HG03469 (cell line): ENCODE data around the gene FAM83G.
"Not testable (repeated sequence)": the region's sequence is repeated elsewhere in the genome, so short reads cannot be mapped to it uniquely, and the experiment has no call there.

Experiments used
- ATAC-seq: cut with Tn5 transposase; IDR thresholded peaks from one replicate; pipeline ENCODE4 v1.9.1; 2021; ENCODE audit warnings: mild to moderate bottlenecking, moderate library complexity, moderate number of reproducible peaks; ENCODE audit not compliant: unreplicated experiment

The FAM83G gene

DNA sequence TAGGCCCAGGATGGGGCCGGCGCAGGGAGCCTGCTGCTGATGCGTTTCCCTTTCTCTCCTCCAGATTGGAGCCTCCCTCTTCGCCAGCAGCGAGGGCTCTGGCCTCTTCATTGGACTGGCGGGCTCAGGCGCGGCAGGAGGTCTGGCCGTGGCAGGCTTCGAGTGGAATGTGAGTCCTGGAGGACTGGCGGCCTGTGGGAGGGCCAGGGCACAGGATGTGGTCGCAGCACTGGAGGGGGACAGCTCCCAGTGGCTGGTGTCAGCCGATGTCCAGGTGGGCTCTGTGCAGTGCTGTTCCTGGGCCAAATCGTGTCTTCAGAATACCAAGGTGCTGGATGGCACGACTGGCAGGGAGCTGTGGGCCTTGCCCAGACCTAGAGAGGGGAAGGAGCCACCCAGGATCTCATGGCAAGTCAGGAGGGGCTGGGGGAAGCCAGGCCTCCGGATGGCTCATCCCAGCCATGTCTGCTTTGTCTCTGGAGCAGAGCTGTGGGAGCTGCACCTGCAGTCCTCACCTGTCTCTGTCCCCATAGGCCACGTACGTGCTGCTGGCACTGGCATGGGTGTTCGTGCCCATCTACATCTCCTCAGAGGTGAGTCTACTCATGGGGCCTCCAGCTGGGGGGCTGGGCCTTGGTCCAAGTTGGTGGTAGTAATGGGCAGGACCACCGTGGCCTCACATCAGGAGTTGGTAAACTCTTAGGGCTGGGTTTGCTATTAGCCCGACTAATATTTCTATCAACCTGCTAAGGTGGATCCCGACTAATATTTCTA, 45.3 kb downstream of the FAM83G start:
- ATAC-seq, result no peak

DNA sequence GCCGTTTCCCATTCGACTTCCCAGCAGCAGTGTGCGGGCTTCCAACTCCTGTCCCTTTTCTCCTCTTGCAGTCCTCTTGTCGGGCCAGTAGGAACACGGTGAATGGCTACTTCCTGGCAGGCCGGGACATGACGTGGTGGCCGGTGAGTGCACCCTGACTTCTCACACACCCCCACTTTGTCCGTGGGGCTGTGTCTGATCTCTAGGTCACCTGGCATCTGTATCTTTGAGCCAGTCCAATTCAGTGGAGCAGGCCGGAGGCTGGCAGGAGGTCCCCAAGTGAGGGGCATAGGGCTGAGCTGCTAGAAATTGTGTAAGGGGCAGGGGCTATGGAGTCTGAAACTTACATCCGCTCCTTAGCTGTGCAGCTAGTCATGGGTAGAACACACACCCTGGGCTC, 46.0 kb downstream of the FAM83G start:
- no peak for ATAC-seq

DNA sequence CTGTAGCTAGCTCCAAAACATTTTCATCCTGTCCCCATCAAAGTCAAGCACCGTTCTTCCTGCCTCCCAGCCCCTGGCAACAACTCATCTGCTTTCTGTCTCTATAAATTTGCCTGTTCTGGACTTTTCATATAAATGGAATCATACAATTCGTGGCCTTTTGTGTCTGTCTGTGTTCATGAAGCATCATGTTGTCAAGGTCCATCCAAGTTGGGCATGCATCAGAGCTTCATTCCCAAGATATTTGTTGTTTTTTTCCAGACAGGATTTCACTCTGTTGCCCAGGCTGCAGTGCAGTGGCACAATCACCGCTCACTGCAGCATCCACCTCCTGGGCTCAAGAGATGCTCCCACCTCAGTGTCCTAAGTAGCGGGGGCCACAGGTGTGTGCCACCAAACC, 46.7 kb downstream of the FAM83G start:
- ATAC-seq, result no peak

DNA sequence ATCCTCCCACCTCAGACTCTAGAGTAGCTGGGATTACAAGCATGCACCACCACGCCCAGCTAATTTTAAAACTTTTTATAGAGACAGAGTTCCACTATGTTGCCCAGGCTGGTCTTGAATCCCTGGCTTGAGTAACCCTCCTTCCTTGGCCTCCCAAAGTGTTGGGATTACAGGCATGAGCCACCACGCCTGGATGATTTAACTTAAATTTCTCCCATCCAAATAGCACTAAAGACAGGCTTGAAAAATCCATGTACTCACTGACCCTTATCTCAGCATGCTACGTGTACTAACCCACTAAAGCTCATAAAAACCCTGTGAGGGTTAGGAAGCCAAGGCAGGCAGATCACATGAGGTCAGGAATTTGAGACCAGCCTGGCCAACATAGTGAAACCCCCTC, 48.0 kb downstream of the FAM83G start:
- no peak for ATAC-seq

DNA sequence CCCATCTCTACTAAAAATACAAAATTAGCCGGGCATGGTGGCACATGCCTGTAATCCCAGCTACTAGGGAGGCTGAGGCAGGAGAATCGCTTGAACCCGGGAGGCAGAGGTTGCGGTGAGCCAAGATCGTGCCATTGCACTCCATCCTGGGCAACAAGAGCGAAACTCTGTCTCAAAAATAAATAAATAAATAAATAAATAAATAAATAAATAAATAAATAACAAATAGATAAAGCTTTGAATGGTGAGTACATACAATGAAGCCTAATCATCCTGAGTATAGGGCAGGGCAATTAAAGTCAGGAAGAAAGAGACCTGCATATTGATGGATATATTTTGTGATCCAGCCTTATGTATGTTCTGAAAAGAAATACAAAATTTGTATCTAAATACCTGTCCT, 48.5 kb downstream of the FAM83G start:
- not testable (repeated sequence) for ATAC-seq

DNA sequence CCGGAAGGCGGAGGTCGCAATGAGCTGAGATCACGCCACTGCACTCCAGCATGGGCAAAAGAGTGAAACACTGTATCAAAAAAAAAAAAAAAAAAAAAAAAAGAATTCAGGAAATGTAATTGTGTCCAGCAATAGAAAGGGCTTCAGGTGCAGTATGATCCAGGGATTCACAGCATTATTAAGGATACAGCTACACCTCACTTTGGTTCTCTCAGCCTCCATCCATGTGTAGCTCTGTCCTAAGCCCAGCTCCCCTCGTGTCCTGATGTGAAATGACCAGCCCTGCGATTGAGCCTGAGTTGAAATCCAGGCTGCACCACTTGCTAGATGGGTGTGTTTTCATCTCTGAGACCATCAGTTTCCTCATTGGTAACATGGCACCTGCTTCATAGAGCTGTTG, 49.6 kb downstream of the FAM83G start:
- ATAC-seq, result no peak

DNA sequence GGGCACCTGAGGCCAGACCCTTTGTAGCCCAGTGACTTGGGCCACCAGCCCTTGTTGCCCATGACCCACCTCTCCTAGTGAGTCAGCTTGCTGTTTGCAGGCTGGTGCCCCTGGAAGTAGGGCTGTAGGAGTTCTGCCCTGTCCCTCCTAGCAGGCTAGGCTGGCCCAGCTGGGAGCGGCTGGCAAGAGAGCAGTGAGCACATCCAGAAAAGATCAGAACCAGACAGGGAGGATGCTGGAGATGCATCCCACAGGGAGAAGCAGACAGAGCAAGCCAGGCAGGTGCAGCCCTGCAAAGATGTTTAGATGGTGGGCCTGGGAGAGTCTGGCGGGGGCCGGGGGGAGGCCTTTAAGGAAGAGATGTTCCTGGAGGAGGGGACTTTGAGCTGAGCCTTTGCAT, 50.2 kb downstream of the FAM83G start:
- no peak for ATAC-seq

DNA sequence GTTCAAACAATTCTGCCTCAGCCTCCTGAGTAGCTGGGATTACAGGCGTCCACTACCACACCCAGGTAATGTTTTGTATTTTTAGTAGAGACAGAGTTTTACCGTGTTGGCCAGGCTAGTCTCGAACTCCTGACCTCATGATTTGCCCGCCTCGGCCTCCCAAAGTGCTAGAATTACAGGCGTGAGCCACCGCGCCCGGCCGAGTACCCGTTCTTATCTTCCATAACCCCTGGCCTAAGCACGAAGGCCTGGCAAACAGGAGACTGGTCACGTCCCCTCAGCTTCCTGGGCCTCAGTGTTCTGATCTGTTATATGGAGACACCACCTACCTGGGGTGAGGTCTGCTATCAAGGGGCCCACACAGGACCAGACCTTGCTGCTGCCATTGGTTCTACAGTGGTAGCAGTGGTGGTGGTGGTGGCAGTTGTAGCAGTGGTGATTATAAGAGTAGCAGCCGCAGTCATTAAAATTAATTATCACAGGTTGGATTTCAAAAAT, 51.3 kb downstream of the FAM83G start:
- no peak for ATAC-seq

DNA sequence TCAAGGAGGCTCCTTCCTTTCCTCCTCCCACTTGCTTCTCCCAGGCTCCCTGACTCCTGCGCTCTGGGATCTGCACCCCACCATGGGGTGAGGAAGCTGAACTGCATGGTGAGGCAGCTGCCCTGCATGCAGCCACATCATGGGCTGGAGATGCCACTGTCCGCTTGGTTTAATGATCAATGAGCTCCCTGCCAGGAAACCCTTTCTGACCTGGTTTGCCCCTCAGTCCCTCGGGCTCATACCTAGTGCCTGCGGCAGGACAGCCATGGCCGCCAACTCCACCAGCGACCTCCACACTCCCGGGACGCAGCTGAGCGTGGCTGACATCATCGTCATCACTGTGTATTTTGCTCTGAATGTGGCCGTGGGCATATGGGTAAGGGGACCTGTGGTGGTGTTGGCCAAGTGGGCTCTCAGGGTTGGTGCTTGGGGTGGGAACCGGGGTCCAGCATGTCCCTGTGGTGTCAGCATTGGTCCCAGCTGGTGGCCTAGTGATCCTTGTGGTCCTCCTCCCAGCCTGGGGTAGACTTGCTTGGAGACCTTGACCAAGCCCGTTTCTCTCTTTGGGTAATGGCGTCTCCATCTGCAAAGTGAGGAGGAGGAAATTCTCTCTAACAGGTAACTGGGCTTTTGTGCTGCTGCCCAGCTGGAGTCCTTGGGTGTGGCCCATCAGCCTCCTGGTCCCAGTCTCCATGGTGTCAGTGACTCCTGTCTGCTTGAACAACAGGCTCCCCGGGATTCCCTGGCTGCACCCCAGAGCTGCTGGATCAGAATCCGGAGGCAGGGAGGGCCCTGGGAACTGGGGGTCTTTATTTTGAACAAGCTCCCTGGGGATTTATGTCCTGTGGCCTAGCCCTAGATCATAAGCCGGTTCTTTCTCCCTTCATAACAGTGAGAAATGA, 52.4 kb downstream of the FAM83G start, which contains the start of gene SLC5A10:
SLC5A10 (plus strand) TSS at position 225 of the 902 bp plus-strand sequence; CDS start at position 266, 41 bp downstream.
- no peak for ATAC-seq

DNA sequence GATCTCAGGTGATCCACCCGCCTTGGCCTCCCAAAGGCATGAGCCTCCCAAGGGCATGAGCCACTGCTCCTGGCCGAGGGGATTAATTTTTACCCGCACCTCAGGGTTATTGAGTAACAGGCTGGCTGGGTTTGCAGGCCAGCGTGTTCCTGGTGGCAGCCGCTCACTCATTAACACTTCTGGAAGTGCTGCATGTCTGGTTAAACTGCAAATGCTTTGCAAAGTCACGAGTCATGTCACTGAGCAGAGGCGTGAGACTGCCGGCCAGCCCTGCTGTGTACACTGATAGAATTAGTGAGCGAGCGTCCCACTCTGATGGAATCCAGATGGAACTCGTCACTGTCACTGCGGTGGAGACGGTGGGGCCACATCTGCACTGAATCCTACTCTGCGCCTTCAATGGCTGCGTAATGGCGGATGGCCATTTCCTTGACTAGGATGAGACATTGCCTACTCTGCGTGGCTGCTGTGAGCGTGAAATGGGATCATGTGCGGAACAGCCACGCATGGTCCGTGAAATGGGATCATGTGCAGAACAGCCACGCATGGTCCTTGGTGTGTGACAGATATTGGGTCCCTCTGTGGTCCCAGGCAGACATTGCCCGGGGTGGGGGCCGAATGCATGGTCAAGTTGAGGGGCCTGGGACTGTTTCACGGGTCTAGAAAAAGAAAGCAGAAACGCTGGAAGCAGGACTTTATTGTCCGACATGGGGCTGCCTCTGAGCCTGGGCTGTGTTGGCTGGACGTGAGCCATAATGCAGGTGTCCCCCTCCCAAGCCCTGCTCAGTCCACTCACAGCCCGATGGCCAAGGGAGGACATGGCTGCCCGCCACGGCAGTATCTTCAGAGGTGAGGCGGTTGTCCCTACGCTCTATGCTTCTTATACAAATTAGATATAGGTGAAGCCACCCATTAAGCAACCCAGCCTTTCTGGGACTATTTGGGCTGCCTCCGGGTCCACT, 53.3 kb downstream of the FAM83G start:
- ATAC-seq, result no peak

DNA sequence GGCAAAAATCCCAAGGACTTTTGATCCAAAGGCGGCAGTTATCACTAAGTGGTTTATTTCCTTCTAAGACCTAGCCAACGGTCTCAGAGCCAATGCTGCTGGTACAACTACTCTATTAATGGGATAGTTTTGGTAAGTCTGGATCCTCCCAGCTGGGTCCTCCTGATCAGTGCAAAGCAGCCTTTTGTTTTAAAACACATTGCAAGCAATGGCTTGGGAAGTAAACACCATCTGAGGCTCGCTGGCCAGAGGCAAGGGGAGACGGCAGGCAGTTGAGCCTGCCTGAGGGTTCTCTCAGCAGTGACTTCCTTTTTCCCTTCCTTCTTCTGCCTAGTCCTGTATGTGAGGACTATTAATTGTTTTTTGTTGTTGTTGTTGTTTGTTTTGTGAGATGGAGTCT, 54.2 kb downstream of the FAM83G start:
- ATAC-seq, result no peak

DNA sequence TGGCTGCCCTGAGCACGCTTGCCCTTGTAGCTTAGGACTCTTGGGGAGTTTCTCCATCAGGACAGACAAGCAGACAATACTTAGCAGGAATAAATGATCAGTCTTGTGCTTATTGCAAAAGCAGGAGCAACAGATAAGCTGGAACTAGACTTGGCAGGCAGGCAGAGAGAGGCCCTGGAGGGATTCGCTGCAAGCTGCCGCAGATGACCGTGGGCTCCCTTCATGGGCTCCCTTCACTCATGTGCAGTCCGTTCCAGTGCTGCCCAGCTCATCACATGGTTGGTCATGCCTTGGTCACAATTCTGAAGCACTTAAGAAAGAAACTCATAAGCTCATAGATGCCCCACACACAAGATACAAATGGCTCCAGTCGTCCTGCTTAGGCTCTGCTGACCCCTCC, 55.0 kb downstream of the FAM83G start:
- ATAC-seq, result no peak

DNA sequence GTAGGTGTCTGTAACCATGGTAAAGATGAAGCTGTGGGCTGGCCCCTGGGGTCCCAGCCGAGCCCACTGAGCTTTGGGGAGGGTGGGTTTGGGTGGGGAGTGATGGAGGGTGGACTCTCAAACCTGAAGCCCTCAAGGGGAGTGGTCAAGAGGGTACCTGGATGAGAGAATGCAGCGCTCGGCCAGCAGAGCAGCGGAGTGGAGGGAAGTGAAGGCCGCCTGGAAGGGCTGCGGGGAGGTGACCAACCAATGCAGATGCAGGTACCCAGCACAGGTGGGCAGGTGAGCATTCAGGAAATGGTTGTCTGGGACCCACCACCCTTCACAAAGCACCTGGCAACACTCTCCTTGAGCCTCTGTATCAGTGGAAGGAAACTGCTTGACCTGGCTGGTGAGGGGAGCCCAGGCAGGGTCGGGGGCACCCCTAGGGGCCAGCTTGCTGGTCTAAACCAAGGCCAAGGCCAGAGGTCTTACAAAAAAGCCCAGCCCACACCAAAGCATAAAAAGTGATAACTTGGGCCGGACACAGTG, 56.0 kb downstream of the FAM83G start:
- ATAC-seq, result no peak

DNA sequence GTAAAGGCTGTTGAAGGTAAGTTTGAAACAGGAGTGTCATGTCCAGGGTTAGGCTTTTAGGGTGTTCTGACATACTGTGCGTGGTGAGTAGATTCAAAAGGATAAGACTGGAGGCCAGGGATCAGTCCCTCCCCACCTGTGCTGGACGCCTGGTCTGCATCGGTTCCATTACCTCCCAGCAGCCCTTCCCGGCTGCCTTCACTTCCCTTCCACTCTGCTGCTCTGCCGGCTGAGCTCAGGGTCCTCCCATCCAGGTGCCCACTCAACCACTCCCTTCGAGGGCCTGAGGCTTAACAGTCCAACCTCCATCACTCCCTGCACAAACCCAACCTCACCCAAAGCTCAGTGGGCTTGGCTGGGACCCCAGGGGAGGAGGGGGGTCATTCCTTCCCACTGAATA, 56.7 kb downstream of the FAM83G start:
- no peak for ATAC-seq

DNA sequence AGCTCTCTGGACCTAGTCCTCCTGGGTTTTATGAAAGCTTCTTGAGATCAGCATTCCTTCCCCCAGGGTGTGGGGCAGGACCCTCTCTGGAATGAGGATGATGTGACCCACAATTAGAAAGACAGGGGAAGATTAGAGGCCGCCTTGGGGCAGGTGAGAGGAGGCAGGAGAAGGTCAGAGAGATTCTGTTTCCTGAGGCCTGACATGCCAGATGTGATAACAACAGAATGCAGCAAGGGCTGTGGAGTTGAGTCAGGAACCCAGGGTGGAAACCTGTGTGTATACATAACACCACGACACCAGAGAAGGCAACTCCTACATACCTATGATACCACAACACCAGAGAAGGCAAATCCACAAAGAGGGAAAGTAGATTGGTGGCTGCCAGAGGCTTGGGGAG, 58.0 kb downstream of the FAM83G start:
- ATAC-seq, result no peak

DNA sequence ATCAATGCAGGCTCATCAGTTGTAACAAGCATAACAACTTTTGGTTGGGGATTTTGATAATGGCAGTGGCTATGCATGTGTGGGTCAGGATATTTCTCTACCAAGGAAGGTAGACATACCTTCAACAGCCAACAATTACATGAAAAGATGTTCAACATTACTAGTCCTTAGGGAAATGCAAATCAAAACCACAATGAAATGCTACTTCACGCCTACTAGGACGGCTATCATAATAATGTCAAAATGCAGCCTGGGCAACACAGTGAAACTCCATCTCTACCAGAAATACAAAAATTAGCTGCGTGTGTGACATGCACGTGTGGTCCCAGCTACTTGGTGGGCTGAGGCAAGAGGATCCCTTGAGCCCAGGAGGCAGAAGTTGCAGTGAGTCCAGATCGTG, 59.9 kb downstream of the FAM83G start:
- ATAC-seq, result no peak

DNA sequence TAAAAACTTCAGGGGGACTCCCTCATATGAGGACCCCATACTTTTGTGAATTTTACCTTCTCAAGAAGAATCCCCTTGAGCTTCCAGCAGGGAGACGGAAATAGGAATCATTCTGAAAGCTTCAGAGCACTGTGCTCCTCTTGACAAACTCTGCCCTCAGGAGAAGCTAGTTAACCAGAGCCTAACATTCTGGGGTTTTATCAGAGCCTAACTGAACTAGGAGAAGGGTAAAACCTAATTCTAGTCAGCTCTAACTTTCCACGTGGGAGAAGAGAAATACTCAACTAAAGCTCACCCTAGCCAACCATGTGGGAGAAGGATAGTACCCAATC, 65.9 kb downstream of the FAM83G start:
- ATAC-seq, result no peak

DNA sequence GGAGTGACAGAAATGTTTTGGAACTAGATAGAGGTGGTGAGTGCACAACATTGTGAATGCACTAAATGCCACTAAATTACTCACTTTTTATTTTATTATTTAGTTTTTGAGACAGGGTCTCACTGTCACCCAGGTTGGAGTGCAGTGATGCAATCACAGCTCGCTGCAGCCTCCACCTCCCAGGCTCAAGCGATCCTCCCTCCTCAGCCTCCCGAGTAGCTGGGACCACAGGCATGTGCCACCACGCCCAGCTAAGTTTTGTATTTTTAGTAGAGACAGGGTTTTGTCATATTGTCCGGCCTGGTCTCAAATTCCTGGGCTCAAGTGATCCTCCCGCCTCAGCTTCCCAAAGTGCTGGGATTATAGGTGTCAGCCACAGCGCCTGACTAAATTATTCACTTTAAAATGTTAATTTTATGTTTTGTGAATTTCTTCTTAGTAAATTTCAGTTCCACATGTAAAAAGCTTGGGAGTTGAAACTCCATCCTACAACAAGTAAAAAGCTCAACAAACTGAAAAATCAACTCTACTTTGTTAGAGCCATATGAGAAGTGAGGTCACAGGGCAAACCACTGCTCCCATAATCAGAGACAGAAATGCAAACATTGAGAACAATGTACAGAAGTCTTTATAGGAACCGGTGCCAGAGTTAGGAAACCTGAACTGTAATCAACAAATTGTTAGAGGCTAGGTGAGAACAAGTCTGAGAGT, 66.4 kb downstream of the FAM83G start:
- no peak for ATAC-seq

DNA sequence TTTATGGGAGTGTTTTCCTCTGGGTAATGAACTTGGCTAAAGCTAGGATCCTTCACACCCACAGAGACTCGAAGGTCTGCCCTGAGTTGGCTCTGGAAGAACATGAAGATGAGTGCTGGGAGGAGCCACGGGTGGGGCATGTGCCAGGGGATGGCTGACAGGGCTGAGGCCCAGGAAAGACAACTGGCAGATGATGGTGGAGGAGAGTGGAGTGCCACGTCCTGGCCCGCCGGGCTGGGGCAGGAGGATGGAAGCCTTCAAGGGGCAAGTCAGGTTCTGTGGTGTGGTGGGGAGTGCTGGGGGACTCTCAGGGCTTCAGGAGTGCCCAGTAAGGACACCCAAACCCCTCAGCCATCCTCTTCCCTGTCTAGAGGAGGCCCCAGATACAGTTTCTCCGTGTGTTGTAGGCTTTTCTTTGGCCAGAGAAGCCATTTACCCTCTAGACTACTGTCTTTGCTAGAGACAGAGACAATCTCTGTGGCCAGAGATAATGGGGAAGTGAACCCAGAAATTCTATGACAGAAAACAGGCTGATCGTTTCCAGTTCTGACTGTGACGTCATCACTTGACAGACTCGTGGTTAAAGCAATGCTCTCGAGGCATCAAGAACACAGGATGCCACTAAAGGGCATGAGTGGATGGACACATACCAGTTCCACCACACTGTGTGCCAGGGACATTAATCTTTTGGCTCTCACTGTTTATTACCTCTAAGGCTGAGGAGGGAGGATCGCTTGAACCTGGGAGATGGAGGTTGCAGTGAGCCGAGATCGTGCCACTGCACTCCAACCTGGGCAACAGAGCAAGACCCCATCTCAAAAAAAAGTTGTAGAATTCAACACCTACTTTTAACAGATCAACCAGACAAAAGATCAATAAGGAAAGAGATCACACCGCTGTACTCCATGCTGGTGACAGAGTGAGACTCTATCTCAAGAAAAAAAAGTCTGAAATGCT, 71.2 kb downstream of the FAM83G start:
- no peak for ATAC-seq
